Epithelial cell of esophagus (primary cell): ENCODE data around the gene KLHL5.
A peak's percentile ranks its signal among the peaks of the same experiment; 100 is the strongest.

Experiments used
- DNase-seq: peaks from one replicate; pipeline ENCODE4 v3.0.0; 2010; ENCODE audit warnings: low read depth
- H3K4me3 ChIP-seq: 2 replicates; pipeline ENCODE4 v1.5.1; 2011; ENCODE audit warnings: mild to moderate bottlenecking, low read length, control low read depth
- TF ChIP-seq, protein P1 (sequence below): IDR thresholded peaks from 2 replicates; pipeline ENCODE4 v1.5.1; 2011; ENCODE audit warnings: low read depth, mild to moderate bottlenecking, low read length, control low read depth, inconsistent platforms; ENCODE audit not compliant: insufficient read depth; ENCODE audit errors: missing control alignments

The KLHL5 gene

DNA sequence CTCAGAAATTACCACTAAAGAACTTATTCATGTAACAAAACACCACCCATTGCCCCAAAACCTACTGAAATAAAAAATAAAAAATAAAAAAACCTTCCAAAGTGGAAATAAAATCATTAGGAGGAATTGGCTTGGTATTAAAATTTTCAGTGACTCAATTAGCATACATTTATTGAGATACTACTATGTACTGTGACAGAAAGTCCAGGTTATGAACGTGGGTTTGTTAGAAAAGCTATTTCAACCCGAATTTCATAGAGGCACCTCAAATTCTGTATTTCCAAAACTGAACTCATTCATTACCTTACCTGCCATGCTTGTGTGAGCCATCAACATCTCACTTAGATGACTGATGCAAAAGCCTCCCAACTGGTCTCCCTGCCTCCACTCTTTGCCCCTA is 16.8 kb downstream of the KLHL5 start:
- TF ChIP-seq, protein P1, sequence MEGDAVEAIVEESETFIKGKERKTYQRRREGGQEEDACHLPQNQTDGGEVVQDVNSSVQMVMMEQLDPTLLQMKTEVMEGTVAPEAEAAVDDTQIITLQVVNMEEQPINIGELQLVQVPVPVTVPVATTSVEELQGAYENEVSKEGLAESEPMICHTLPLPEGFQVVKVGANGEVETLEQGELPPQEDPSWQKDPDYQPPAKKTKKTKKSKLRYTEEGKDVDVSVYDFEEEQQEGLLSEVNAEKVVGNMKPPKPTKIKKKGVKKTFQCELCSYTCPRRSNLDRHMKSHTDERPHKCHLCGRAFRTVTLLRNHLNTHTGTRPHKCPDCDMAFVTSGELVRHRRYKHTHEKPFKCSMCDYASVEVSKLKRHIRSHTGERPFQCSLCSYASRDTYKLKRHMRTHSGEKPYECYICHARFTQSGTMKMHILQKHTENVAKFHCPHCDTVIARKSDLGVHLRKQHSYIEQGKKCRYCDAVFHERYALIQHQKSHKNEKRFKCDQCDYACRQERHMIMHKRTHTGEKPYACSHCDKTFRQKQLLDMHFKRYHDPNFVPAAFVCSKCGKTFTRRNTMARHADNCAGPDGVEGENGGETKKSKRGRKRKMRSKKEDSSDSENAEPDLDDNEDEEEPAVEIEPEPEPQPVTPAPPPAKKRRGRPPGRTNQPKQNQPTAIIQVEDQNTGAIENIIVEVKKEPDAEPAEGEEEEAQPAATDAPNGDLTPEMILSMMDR = no peak
- no peak for DNase-seq
- H3K4me3 ChIP-seq = no peak overlapping the region

DNA sequence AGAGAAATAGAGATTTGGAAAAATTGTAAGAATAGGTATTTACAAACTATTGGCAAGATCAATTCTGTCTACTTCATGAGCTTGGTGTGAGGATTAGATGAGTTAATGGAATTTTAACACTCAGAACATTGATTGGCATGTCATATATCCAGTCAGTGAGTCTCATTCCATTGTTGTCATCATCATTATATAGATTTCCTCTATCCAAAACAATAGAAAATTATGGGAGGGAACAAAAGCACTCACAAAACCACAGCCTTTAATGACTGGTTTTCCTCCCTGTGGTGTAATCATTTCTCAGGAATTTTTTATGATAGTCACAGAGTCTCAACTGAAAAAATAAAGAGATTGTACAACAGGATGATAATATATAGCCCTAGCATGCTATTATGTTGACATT is 21.1 kb downstream of the KLHL5 start:
- TF ChIP-seq, protein P1 = no peak
- DNase-seq = peak; percentile 61
- H3K4me3 ChIP-seq = no peak overlapping the region

DNA sequence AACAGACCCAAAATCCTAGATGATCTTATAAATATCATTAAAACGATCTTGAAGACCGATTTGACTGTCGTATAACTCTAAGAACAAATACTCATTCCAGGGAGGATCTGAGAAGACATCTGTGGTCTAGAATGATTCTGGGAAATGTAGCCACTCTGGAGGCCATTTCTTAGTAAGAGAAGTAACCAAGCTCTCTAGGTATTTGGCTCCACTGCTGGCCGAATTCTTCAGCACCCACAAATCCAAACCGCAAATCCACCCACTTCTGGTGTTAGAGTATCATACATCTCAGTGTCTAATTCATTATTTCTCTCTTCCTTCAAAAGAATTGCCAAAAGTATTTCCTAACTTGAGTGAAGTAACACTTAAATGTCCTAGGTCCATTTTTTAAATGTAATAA is 23.9 kb downstream of the KLHL5 start:
- H3K4me3 ChIP-seq = no peak overlapping the region
- TF ChIP-seq, protein P1 = no peak
- DNase-seq = no peak

DNA sequence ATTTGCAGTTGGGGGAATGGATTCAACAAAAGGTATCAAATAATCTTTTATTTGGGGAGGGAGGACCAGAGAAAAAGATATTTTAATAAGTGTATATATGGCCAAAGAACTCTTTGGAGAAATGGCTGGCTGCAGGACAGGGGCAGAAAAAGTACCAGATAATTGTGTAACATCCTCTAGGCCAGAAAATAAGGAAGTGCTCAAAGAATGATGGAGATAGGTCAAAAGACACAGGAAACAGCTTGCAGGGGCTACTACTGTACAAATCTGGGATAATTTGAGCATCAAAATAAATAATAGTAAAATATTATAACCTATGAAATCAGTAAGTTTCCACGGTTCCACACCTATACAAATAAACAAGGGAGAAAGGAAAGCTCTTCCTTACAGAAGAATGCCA is 34.8 kb downstream of the KLHL5 start:
- DNase-seq = no peak
- TF ChIP-seq, protein P1 = no peak
- no peak overlapping the region for H3K4me3 ChIP-seq

DNA sequence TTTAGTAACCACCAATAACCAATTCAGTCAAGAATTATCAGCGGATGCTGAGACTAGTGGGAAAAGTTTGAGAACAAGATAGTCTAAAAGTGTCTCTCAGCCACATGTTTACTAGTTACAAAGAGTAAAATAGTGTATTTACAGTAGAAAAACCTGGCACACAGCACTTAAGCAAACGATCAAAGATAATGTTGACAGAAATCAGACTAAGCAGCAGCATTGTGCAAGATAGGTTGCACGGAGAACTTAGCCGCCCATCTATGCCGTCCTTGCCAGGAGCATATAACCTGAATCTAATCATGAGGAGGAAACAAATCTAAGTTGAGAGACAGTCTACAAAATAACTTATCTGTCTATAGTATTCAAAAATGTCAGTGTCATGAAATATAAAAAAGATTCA is 35.3 kb downstream of the KLHL5 start:
- TF ChIP-seq, protein P1 = no peak
- H3K4me3 ChIP-seq = no peak overlapping the region
- DNase-seq = no peak

DNA sequence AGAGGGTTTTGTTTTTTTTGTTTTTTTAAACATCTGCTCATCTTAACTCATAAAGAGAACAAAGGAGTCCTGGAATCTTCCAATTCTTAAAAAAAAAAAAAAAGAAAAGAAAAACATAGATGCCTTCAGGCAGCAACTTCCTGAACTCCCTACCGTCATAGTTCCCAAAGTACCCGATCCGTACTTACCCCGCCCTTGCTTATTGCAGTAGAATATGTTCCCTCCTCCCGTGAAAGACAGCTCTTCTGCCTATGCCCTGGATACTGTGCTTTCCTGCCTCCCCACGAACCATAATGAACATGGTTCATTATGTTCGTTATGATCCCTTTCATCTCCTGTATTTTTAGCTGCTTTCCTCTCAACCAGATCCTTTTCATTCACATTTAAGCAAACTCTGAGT is 40.3 kb downstream of the KLHL5 start:
- H3K4me3 ChIP-seq = no peak overlapping the region
- DNase-seq = no peak
- TF ChIP-seq, protein P1 = no peak

DNA sequence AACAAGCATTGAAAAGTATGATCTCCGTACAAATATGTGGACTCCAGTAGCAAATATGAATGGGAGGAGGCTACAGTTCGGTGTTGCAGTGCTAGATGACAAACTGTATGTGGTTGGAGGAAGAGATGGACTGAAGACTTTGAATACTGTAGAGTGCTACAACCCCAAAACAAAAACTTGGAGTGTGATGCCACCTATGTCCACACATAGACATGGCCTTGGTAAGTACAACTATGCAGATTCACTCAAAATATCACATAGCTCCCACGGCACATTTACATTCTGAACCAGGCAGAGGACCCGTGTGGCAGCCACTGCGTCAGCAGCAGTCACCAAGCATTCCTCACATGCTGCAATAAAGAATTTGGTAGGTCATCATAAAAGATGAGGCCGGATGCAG is 41.3 kb downstream of the KLHL5 start:
- H3K4me3 ChIP-seq = no peak overlapping the region
- TF ChIP-seq, protein P1 = no peak
- DNase-seq = no peak
